ENCODE measurements around the gene DDX55.
A peak's percentile ranks its signal among the peaks of the same experiment; 100 is the strongest.

Gene DDX55

GRCh38 chr12:123614110-123614509 is 12.2 kb downstream of the DDX55 start:
- Histone ChIP-seq H3K9me3 (ENCODE audit: control insufficient read depth in 1 of 2, low read length in 2 of 2) (no peaks in the 10 kb centered on the region), H3K36me3 (ENCODE audit: control insufficient read depth in 1 of 2, insufficient read depth in 2 of 2, low read length in 2 of 2) (peaks cover 64 to 80% of the 10 kb centered on the region in 2 donors), H3K4me3 (ENCODE audit: low read depth in 1 of 2, low read length in 2 of 2) (no peak overlapping the region), H3K27me3 (ENCODE audit: low read depth, low read length) (no peaks in the 10 kb centered on the region), H3K4me1 (ENCODE audit: control insufficient read depth in 1 of 2, insufficient read depth in 2 of 2, low read length in 2 of 2) (no peaks in the 10 kb centered on the region), H3K27ac (ENCODE audit: low read length) (no peak overlapping the region)

GRCh38 chr12:123614531-123614930 is 12.6 kb downstream of the DDX55 start:
- Histone ChIP-seq H3K27me3 (ENCODE audit: low read depth, low read length) (no peaks in the 10 kb centered on the region), H3K27ac (ENCODE audit: low read length) (no peak overlapping the region), H3K9me3 (ENCODE audit: control insufficient read depth in 1 of 2, low read length in 2 of 2) (no peaks in the 10 kb centered on the region), H3K36me3 (ENCODE audit: control insufficient read depth in 1 of 2, insufficient read depth in 2 of 2, low read length in 2 of 2) (peaks cover 67 to 80% of the 10 kb centered on the region in 2 donors), H3K4me3 (ENCODE audit: low read depth in 1 of 2, low read length in 2 of 2) (no peak overlapping the region), H3K4me1 (ENCODE audit: control insufficient read depth in 1 of 2, insufficient read depth in 2 of 2, low read length in 2 of 2) (no peaks in the 10 kb centered on the region)

- Histone ChIP-seq H3K4me1 (ENCODE audit: control insufficient read depth in 1 of 2, insufficient read depth in 2 of 2, low read length in 2 of 2) (no peaks in the 10 kb centered on the region), H3K36me3 (ENCODE audit: control insufficient read depth in 1 of 2, insufficient read depth in 2 of 2, low read length in 2 of 2) (peaks cover 68 to 82% of the 10 kb centered on the region in 2 donors), H3K27ac (ENCODE audit: low read length) (no peak overlapping the region)
Measured at GRCh38 chr12:123617144-123617543, 15.2 kb downstream of the DDX55 start.

GRCh38 chr12:123617580-123617979 is 15.7 kb downstream of the DDX55 start:
- no peak overlapping the region for H3K4me3 ChIP-seq (ENCODE audit: low read depth in 1 of 2, low read length in 2 of 2)
- no peaks in the 10 kb centered on the region for H3K27me3 ChIP-seq (ENCODE audit: low read depth, low read length)
- no peak overlapping the region for H3K27ac ChIP-seq (ENCODE audit: low read length)
- H3K4me1 ChIP-seq (ENCODE audit: control insufficient read depth in 1 of 2, insufficient read depth in 2 of 2, low read length in 2 of 2): no peaks in the 10 kb centered on the region
- peaks cover 68 to 84% of the 10 kb centered on the region in 2 donors for H3K36me3 ChIP-seq (ENCODE audit: control insufficient read depth in 1 of 2, insufficient read depth in 2 of 2, low read length in 2 of 2)
- no peaks in the 10 kb centered on the region for H3K9me3 ChIP-seq (ENCODE audit: control insufficient read depth in 1 of 2, low read length in 2 of 2)

More at GRCh38 chr12:123617144-123617543, 15.2 kb downstream of the DDX55 start:
- H3K27me3 ChIP-seq (ENCODE audit: low read depth, low read length): no peaks in the 10 kb centered on the region
- no peak overlapping the region for H3K4me3 ChIP-seq (ENCODE audit: low read depth in 1 of 2, low read length in 2 of 2)
- no peaks in the 10 kb centered on the region for H3K9me3 ChIP-seq (ENCODE audit: control insufficient read depth in 1 of 2, low read length in 2 of 2)

DNA sequence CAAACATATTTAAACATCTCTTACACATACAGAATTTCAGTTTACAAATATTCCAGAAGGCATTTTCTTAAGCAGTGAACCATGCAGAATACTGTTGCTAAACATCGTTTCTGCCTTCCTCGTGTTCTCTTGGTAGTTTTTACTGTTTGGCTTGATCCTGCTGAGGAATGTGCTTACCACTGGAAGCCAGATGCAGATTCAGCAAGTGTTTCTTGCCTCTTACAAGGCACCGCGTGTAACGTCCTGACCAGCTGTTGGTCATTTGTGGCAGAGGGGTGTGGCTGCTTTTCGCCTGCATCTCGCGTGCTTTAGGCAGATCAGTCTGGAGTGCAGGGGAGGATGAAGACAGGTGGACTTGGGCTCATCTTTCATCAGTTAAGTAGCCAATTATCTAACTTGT is 19.2 kb downstream of the DDX55 start:
- Histone ChIP-seq H3K4me1 (ENCODE audit: control insufficient read depth in 1 of 2, insufficient read depth in 2 of 2, low read length in 2 of 2) (no peaks in the 10 kb centered on the region), H3K9me3 (ENCODE audit: control insufficient read depth in 1 of 2, low read length in 2 of 2) (no peaks in the 10 kb centered on the region), H3K36me3 (ENCODE audit: control insufficient read depth in 1 of 2, insufficient read depth in 2 of 2, low read length in 2 of 2) (peaks cover 50 to 78% of the 10 kb centered on the region in 2 donors), H3K27ac (ENCODE audit: low read length) (no peak overlapping the region), H3K4me3 (ENCODE audit: low read depth in 1 of 2, low read length in 2 of 2) (no peak overlapping the region), H3K27me3 (ENCODE audit: low read depth, low read length) (no peaks in the 10 kb centered on the region)

DNA sequence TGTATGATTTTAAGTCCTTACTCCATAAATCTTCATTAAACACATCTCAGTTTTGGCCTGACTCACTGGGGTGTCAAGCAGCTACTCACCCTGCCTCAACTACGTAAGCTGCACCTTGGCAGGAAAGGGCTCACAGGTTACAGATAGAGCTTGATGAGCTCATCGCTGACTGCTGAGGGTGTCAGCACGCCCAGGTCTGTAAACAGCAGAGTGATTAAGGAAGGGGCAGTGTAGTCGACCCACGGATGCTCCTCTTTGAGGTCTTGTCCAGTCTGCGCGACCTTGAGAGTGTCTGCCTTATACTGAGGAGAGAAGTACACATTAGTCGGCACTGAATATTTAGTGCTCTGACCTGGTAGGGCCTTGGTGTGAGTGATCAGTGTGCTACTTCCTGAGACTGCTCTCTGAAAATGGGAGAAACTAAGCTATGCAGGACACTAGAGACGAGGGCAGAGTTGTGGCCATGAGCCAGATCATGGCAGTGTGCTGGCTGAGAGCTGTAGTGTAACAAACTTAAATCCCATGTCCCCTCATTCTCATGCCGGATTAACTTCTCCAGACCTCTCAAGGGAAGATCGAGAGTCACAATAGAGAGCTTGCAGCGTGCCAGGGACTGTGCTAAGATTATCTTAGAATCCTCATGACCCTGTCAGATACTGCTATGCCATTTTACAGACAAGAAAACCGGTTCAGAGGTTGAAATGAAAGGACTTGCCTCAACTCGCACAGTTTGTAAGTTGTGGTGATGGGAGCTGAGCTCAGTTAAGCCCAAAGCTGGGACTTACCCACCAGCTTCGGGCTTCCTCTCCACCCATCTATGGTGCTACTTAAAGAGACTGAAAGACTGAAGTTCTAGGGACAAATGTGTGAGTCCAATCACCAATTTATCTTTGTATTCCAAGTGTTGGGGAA is 20.0 kb downstream of the DDX55 start:
- Histone ChIP-seq H3K4me1 (ENCODE audit: control insufficient read depth in 1 of 2, insufficient read depth in 2 of 2, low read length in 2 of 2) (no peaks in the 10 kb centered on the region), H3K36me3 (ENCODE audit: control insufficient read depth in 1 of 2, insufficient read depth in 2 of 2, low read length in 2 of 2) (peaks cover 52 to 78% of the 10 kb centered on the region in 2 donors), H3K9me3 (ENCODE audit: control insufficient read depth in 1 of 2, low read length in 2 of 2) (no peaks in the 10 kb centered on the region), H3K27me3 (ENCODE audit: low read depth, low read length) (no peaks in the 10 kb centered on the region), H3K27ac (ENCODE audit: low read length) (no peak overlapping the region), H3K4me3 (ENCODE audit: low read depth in 1 of 2, low read length in 2 of 2) (no peak overlapping the region)

GRCh38 chr12:123633379-123634141 is 31.7 kb downstream of the DDX55 start, which contains the start of the genes EIF2B1 and GTF2H3:
Gene EIF2B1, minus strand, starts transcription at chr12:123633686. Its CDS starts 129 bp downstream, at chr12:123633557.
Gene GTF2H3, plus strand, starts transcription at chr12:123633829. Its CDS starts 31 bp downstream, at chr12:123633860.
- Histone ChIP-seq H3K4me3 (ENCODE audit: low read depth in 1 of 2, low read length in 2 of 2) (peak within 1 kb of the TSS; percentile 98 to 99), H3K27me3 (ENCODE audit: low read depth, low read length) (no peaks in the 10 kb centered on the region), H3K9me3 (ENCODE audit: control insufficient read depth in 1 of 2, low read length in 2 of 2) (no peaks in the 10 kb centered on the region), H3K36me3 (ENCODE audit: control insufficient read depth in 1 of 2, insufficient read depth in 2 of 2, low read length in 2 of 2) (peaks cover 19 to 25% of the 10 kb centered on the region in 2 donors), H3K27ac (ENCODE audit: low read length) (peak within 1 kb of the TSS; percentile 96), H3K4me1 (ENCODE audit: control insufficient read depth in 1 of 2, insufficient read depth in 2 of 2, low read length in 2 of 2) (peaks cover 0 to 22% of the 10 kb centered on the region in 2 donors)

GRCh38 chr12:123634142-123634561 is 32.3 kb downstream of the DDX55 start:
- Histone ChIP-seq H3K4me1 (ENCODE audit: control insufficient read depth in 1 of 2, insufficient read depth in 2 of 2, low read length in 2 of 2) (peaks cover 0 to 22% of the 10 kb centered on the region in 2 donors), H3K36me3 (ENCODE audit: control insufficient read depth in 1 of 2, insufficient read depth in 2 of 2, low read length in 2 of 2) (peaks cover 15 to 20% of the 10 kb centered on the region in 2 donors), H3K4me3 (ENCODE audit: low read depth in 1 of 2, low read length in 2 of 2) (peak overlapping the region; percentile 98 to 99), H3K27me3 (ENCODE audit: low read depth, low read length) (no peaks in the 10 kb centered on the region), H3K9me3 (ENCODE audit: control insufficient read depth in 1 of 2, low read length in 2 of 2) (no peaks in the 10 kb centered on the region), H3K27ac (ENCODE audit: low read length) (peak overlapping the region; percentile 96)

GRCh38 chr12:123643911-123644310 is 42.0 kb downstream of the DDX55 start:
- Histone ChIP-seq H3K36me3 (ENCODE audit: control insufficient read depth in 1 of 2, insufficient read depth in 2 of 2, low read length in 2 of 2) (peaks cover 26 to 42% of the 10 kb centered on the region in 2 donors), H3K4me3 (ENCODE audit: low read depth in 1 of 2, low read length in 2 of 2) (no peak overlapping the region), H3K9me3 (ENCODE audit: control insufficient read depth in 1 of 2, low read length in 2 of 2) (no peaks in the 10 kb centered on the region), H3K27ac (ENCODE audit: low read length) (no peak overlapping the region), H3K4me1 (ENCODE audit: control insufficient read depth in 1 of 2, insufficient read depth in 2 of 2, low read length in 2 of 2) (no peaks in the 10 kb centered on the region), H3K27me3 (ENCODE audit: low read depth, low read length) (no peaks in the 10 kb centered on the region)

DNA sequence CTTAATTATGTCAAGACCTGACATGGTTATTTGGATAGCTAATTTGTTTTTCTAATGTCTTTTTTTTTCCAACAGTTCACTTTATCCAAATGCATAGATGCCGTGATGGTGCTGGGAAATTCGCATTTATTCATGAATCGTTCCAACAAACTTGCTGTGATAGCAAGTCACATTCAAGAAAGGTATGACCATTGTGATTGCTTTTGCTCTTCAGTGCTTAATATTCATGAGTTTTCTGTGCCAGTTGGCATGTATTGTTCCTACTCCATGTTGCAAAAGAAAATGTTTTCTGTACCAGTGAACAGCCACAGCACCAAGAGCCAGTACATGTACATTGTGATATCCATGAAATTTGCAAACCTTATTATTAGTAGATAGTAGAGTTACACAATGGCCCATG is 43.5 kb downstream of the DDX55 start:
- H3K27ac ChIP-seq (ENCODE audit: low read length): no peak overlapping the region
- H3K36me3 ChIP-seq (ENCODE audit: control insufficient read depth in 1 of 2, insufficient read depth in 2 of 2, low read length in 2 of 2): peaks cover 30 to 56% of the 10 kb centered on the region in 2 donors
- H3K9me3 ChIP-seq (ENCODE audit: control insufficient read depth in 1 of 2, low read length in 2 of 2): no peaks in the 10 kb centered on the region
- no peaks in the 10 kb centered on the region for H3K27me3 ChIP-seq (ENCODE audit: low read depth, low read length)
- no peaks in the 10 kb centered on the region for H3K4me1 ChIP-seq (ENCODE audit: control insufficient read depth in 1 of 2, insufficient read depth in 2 of 2, low read length in 2 of 2)
- no peak overlapping the region for H3K4me3 ChIP-seq (ENCODE audit: low read depth in 1 of 2, low read length in 2 of 2)

DNA sequence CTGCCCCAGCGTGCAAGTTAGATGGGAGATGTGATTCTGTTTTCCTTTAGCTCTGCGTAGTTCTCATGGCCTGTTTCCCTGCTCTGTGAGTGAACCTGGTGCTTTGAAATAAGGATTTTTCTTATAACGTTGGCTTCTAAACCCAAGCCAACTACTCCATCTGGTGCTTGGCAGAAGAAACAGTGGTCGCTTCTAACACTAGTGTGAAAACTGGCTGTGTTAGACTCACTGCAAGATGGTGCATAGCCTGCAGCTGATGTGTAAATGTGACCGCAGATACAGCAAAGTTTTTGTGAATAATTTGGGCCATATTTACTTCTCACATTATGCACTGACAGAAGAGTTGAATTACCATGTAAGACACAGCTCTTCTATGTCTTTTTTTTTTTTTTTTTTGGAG is 44.0 kb downstream of the DDX55 start:
- Histone ChIP-seq H3K36me3 (ENCODE audit: control insufficient read depth in 1 of 2, insufficient read depth in 2 of 2, low read length in 2 of 2) (peaks cover 30 to 60% of the 10 kb centered on the region in 2 donors), H3K9me3 (ENCODE audit: control insufficient read depth in 1 of 2, low read length in 2 of 2) (no peaks in the 10 kb centered on the region), H3K27me3 (ENCODE audit: low read depth, low read length) (no peaks in the 10 kb centered on the region), H3K27ac (ENCODE audit: low read length) (no peak overlapping the region), H3K4me3 (ENCODE audit: low read depth in 1 of 2, low read length in 2 of 2) (no peak overlapping the region), H3K4me1 (ENCODE audit: control insufficient read depth in 1 of 2, insufficient read depth in 2 of 2, low read length in 2 of 2) (no peaks in the 10 kb centered on the region)
